GM18498 (cell line): ENCODE data around the gene RBM8A.

ENCODE experiments used
- ATAC-seq: cut with Tn5 transposase; IDR thresholded peaks from one replicate; pipeline ENCODE4 v1.9.1; 2021; ENCODE audit warnings: mild to moderate bottlenecking, moderate library complexity; ENCODE audit not compliant: unreplicated experiment

The RBM8A gene

DNA sequence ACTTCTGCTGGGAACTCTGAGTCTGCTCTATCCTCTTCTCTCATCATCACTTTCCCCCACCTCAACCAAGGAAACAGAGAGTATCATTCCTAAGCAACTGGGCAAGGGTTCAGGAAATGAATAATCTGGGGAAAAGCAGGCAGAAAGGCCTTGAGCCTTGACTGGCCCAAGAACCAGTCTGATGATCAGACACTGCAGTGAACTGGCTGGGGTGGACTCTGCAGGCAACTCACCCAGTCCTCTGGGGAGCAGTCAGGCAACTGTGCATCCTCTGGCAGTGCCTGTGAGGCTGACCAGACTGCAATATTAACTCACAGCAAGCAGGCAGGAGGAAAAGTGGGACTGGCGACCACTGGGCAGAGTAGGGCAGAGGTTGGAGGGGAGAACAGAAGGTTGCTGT is 42.6 kb downstream of the RBM8A start:
- ATAC-seq, result no peak

DNA sequence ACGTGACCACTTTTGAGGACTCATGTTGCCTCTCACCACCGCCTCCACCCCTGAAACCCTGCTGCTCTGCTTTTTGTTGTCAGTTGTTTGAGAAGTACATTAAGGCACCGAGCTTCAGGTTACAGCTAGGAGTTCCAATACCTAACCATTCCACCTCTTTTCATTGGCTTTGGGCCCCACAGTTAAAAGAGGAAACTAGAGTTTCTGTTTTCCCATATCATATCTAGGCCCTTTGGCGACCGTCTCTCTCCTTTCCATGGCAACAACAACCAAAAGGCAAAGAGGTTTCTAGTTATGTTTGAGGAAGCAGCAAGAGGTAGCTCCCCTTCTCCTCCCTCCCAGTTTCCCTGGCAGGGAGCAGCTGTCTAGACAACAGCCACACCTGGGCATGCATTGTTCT is 47.5 kb downstream of the RBM8A start:
- no peak for ATAC-seq

DNA sequence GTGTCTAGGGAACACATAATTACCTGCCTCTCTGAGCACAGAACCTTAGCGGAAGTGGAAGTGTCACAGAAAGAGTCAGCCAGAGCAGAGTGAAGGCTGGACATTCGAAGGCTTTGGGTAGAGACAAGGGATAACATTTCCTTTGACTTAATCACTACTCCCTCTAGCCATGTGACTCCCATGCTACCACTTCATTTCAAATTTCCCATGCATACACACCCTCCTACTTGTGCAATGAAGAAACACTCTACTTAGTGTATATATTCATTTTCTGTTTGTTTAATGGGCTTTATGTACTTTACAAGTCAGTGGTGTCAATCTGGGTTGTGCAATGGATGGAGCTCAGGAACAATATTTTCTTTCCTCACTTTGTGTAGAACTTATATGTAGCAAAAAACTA is 48.6 kb downstream of the RBM8A start:
- ATAC-seq, result no peak

DNA sequence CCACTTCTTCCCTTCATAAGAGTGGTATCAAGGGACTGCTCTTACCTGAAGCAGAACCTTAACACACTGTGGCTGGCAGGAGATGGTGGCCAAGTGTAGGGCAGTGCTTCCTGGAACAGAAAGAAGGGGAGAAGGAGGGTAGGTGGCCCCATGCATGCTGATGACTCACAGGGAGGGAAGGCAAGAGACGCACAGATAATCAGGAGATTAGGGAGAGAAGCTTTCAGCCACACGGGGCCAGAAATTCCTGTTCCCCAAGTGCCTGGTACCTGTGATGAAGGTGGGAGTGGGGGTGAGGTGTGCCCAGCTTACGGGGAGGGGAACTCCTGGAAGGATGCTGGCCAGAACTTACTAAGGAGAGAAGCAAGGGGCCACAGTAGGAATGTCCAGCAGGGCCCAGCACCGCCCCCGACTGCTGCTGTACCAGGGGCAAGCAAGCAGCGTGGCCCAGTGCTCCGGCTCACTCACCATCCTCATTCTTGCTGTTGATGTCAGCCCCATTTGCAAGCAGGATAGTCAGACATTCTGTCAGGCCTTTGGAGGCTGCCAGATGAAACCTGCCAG is 49.3 kb downstream of the RBM8A start:
- no peak for ATAC-seq

DNA sequence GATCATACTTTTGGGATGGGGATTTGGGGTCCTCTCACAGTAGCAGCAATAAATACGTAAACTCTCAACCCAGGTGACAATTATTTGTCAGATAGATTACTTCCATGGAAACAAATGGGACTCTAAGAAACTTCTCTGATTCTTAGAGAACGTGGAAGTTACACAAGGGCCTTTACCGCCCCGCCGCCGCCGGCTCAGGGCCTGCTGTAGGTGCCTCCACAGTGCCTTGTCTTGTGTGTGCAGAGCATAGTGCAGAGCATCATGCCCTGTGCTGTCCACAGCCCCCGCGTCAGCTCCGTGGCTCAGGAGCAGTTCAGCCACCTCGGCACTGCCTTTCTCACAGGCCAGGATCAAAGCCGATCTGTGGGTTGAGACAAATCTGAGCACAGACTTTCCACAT is 52.6 kb downstream of the RBM8A start:
- ATAC-seq, result no peak

GRCh38 chr1:145871994-145872924 is 55.0 kb downstream of the RBM8A start:
- ATAC-seq, result no peak
